ENCODE data around the gene FCGR3A. TPM values are rescaled to one million over a fixed set of nuclear protein-coding genes. Genes with fewer than 3 reads are reported as not detected.

FCGR3A gene
- total RNA-seq, 1 donor from 2014 or later: 23.0 TPM

Other genes with a start within 250 kb of the FCGR3A start
- gene MPZ, start 239.8 kb downstream of the FCGR3A start, total RNA-seq: 4.8 TPM
- 422 TPM for gene SDHC, start 235.4 kb downstream of the FCGR3A start, total RNA-seq
- gene CFAP126, start 181.9 kb downstream of the FCGR3A start, total RNA-seq: not detected
- 13.6 TPM for gene FCGR2A, start 44.4 kb downstream of the FCGR3A start, total RNA-seq
- gene HSPA6, start 25.3 kb downstream of the FCGR3A start, total RNA-seq: 1.3 TPM
- gene FCGR3B, start 81.4 kb upstream of the FCGR3A start, total RNA-seq: 1.8 TPM
- 17.5 TPM for gene FCGR2B, start 113.3 kb upstream of the FCGR3A start, total RNA-seq
- gene FCRLA, start 157.4 kb upstream of the FCGR3A start, total RNA-seq: not detected
- gene FCRLB, start 171.7 kb upstream of the FCGR3A start, total RNA-seq: 0.19 TPM
- gene DUSP12, start 200.0 kb upstream of the FCGR3A start, total RNA-seq: 6.9 TPM
- gene ATF6, start 216.5 kb upstream of the FCGR3A start, total RNA-seq: 12.2 TPM

Data from Right ventricle myocardium superior (tissue), 1 donor.